ENCODE measurements around the gene ABCA7. TPM values are rescaled to one million over a fixed set of nuclear protein-coding genes. Genes with fewer than 3 reads are reported as not detected.
A peak's percentile ranks its signal among the peaks of the same experiment; 100 is the strongest.

The ABCA7 gene
- total and polyA plus RNA-seq, 2 of the 13 experiments (the other 11 are each of a cell fraction or from before 2014, with no cell fraction given) = 4.4 to 32.4 TPM

DNA sequence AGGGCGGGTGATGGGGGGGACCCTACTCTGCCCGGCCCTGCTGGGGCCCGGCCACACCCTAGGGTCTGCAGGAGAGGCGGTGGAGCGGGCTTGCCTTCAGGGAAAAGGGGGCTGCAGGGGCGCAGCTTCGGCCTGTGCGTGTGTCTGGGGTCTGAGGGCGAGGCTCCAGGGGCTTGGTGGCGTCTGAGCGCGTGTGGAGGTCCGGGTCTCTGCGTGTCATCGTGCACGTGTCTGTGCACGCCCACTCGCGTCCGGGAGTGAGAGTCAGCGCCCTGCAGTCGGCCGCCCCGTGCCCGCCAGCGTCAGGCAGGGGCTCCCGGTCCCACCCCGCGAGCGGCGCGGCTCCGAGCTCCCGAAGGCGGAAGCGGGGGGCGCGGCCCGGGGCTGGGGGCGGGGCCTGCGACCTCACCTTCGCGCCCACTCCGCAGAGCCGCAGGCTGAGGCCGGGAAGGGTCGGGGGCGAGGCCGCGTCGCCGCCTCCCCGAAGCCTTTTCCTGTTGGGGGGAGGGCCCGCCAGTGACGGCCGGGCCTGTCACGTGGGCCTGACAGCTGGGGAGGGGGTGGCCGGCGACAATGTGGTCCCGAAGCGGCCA, 26.9 kb downstream of the ABCA7 start, which contains the start of gene ARHGAP45:
Gene ARHGAP45 (plus strand): TSS at position 420 of the 593 bp plus-strand sequence. CDS start 239 bp downstream, outside the sequence.
- POLR2A ChIA-PET = interaction anchor here (0.6 to 2.7 kb wide), 14 partner anchors 9 to 202 kb away, joined by 3 to 9 read pairs (median 4); partner anchors contain the start of genes CIRBP, CNN2, GPX4 and RNU6-2
- ATAC-seq (peak; percentile 30), FAIRE-seq (no peak), DNase-seq (ENCODE audit: low spot score) (no peak)
- peak within 1 kb of the TSS; percentile 54; the same call in 1 of the 2 replicates for H3K9ac ChIP-seq (ENCODE audit: insufficient read depth, low read depth, low read length)
- peaks cover 37% of the 10 kb centered on the region for H3K4me1 ChIP-seq (ENCODE audit: insufficient read depth, low read length)
- no TSS peak for BruUV-seq (replicated peaks)
- peak within 1 kb of the TSS; percentile 71 to 78 (median 77) for H3K4me3 ChIP-seq (replicated peaks in 1 of 3; ENCODE audit: insufficient read depth in 1 of 3, low read depth in 2 of 3, low read length in 3 of 3)
- H3K36me3 ChIP-seq (replicated peaks in 1 of 2; ENCODE audit: control insufficient read depth in 1 of 2, insufficient read depth in 2 of 2, low read length in 2 of 2) = no peaks in the 10 kb centered on the region
- CTCF ChIA-PET (ENCODE audit: low intra/inter-chr PET ratio, low total read pairs) = no interaction called here
- in situ Hi-C loops (cut with HindIII; ENCODE audit: extremely low pct_ligation_motif_present, low pct_unique_long_range_greater_than_20kb) (loop anchor here (5.0 kb wide), 1 partner anchor 35 kb away; the partner anchor contains the start of gene GPX4), intact Hi-C loops (cut with micrococcal nuclease; ENCODE audit: unreplicated experiment) (no loop called here)
- H3K27ac ChIP-seq (ENCODE audit: extremely low read length, insufficient read depth, low read length) = no peak within 1 kb of the TSS
- no peaks in the 10 kb centered on the region for H3K27me3 ChIP-seq (ENCODE audit: control insufficient read depth in 1 of 2, insufficient read depth in 2 of 2, low read length in 2 of 2)
- no peak within 1 kb of the TSS for H2AFZ ChIP-seq (ENCODE audit: low read length)
- H3K9me3 ChIP-seq (ENCODE audit: low read length) = no peaks in the 10 kb centered on the region
- H3K4me2 ChIP-seq (ENCODE audit: low read depth, low read length) = peak within 1 kb of the TSS; percentile 86
- no peaks in the 10 kb centered on the region for H3K79me2 ChIP-seq (ENCODE audit: insufficient read depth, low read length)
- 0% methylated on average over 3 of the region's 61 CpGs for WGBS (ENCODE audit: low lambda C conversion rate)
- no peaks in the 10 kb centered on the region for H4K20me1 ChIP-seq (ENCODE audit: insufficient read depth, low read length)
- TF ChIP-seq SAP130 (CRISPR knock-in tag; IDR thresholded peaks at IDR 0.05; ENCODE audit: low read depth) = peak; percentile 70
- TF ChIP-seq, protein P1, sequence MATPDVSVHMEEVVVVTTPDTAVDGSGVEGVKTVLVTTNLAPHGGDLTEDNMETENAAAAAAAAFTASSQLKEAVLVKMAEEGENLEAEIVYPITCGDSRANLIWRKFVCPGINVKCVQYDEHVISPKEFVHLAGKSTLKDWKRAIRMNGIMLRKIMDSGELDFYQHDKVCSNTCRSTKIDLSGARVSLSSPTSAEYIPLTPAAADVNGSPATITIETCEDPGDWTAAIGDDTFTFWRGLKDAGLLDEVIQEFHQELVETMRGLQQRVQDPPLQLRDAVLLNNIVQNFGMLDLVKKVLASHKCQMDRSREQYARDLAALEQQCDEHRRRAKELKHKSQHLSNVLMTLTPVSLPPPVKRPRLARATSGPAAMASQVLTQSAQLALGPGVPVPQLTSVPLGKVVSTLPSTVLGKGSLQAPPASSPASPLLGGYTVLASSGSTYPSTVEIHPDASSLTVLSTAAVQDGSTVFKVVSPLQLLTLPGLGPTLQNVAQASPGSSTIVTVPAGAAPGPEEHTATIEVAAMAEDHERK (CRISPR knock-in tag; IDR thresholded peaks at IDR 0.05; ENCODE audit: low read depth) = no peak
- TF ChIP-seq, protein P2, sequence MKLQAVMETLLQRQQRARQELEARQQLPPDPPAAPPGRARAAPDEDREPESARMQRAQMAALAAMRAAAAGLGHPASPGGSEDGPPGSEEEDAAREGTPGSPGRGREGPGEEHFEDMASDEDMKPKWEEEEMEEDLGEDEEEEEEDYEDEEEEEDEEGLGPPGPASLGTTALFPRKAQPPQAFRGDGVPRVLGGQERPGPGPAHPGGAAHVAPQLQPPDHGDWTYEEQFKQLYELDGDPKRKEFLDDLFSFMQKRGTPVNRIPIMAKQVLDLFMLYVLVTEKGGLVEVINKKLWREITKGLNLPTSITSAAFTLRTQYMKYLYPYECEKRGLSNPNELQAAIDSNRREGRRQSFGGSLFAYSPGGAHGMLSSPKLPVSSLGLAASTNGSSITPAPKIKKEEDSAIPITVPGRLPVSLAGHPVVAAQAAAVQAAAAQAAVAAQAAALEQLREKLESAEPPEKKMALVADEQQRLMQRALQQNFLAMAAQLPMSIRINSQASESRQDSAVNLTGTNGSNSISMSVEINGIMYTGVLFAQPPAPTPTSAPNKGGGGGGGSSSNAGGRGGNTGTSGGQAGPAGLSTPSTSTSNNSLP (IDR thresholded peaks at IDR 0.05; ENCODE audit: low read depth, low read length) = no peak
- 0 out of 2 replicates have a peak, but pooled peaks have one; percentile 69 for TF ChIP-seq ZNF543 (CRISPR knock-in tag; IDR thresholded peaks at IDR 0.05)
- TF ChIP-seq, protein P3, sequence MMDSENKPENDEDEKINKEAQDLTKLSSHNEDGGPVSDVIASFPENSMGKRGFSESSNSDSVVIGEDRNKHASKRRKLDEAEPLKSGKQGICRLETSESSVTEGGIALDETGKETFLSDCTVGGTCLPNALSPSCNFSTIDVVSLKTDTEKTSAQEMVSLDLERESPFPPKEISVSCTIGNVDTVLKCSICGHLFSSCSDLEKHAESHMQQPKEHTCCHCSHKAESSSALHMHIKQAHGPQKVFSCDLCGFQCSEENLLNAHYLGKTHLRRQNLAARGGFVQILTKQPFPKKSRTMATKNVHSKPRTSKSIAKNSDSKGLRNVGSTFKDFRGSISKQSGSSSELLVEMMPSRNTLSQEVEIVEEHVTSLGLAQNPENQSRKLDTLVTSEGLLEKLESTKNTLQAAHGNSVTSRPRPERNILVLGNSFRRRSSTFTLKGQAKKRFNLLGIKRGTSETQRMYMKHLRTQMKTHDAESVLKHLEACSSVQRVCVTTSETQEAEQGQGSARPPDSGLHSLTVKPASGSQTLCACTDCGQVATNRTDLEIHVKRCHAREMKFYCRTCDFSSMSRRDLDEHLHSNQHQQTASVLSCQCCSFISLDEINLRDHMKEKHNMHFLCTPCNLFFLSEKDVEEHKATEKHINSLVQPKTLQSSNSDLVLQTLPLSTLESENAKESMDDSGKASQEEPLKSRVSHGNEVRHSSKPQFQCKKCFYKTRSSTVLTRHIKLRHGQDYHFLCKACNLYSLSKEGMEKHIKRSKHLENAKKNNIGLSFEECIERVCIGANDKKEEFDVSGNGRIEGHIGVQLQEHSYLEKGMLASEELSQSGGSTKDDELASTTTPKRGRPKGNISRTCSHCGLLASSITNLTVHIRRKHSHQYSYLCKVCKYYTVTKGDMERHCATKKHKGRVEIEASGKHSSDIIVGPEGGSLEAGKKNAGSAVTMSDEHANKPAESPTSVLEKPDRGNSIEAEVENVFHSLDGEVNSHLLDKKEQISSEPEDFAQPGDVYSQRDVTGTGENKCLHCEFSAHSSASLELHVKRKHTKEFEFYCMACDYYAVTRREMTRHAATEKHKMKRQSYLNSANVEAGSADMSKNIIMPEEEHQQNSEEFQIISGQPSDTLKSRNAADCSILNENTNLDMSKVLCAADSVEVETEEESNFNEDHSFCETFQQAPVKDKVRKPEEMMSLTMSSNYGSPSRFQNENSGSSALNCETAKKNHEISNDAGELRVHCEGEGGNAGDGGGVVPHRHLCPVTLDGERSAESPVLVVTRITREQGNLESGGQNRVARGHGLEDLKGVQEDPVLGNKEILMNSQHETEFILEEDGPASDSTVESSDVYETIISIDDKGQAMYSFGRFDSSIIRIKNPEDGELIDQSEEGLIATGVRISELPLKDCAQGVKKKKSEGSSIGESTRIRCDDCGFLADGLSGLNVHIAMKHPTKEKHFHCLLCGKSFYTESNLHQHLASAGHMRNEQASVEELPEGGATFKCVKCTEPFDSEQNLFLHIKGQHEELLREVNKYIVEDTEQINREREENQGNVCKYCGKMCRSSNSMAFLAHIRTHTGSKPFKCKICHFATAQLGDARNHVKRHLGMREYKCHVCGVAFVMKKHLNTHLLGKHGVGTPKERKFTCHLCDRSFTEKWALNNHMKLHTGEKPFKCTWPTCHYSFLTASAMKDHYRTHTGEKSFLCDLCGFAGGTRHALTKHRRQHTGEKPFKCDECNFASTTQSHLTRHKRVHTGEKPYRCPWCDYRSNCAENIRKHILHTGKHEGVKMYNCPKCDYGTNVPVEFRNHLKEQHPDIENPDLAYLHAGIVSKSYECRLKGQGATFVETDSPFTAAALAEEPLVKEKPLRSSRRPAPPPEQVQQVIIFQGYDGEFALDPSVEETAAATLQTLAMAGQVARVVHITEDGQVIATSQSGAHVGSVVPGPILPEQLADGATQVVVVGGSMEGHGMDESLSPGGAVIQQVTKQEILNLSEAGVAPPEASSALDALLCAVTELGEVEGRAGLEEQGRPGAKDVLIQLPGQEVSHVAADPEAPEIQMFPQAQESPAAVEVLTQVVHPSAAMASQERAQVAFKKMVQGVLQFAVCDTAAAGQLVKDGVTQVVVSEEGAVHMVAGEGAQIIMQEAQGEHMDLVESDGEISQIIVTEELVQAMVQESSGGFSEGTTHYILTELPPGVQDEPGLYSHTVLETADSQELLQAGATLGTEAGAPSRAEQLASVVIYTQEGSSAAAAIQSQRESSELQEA (CRISPR knock-in tag; IDR thresholded peaks at IDR 0.05; ENCODE audit: not compliant biosample characterization) = no peak
- TF ChIP-seq, protein P4, sequence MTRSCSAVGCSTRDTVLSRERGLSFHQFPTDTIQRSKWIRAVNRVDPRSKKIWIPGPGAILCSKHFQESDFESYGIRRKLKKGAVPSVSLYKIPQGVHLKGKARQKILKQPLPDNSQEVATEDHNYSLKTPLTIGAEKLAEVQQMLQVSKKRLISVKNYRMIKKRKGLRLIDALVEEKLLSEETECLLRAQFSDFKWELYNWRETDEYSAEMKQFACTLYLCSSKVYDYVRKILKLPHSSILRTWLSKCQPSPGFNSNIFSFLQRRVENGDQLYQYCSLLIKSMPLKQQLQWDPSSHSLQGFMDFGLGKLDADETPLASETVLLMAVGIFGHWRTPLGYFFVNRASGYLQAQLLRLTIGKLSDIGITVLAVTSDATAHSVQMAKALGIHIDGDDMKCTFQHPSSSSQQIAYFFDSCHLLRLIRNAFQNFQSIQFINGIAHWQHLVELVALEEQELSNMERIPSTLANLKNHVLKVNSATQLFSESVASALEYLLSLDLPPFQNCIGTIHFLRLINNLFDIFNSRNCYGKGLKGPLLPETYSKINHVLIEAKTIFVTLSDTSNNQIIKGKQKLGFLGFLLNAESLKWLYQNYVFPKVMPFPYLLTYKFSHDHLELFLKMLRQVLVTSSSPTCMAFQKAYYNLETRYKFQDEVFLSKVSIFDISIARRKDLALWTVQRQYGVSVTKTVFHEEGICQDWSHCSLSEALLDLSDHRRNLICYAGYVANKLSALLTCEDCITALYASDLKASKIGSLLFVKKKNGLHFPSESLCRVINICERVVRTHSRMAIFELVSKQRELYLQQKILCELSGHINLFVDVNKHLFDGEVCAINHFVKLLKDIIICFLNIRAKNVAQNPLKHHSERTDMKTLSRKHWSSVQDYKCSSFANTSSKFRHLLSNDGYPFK (CRISPR knock-in tag; IDR thresholded peaks at IDR 0.05; ENCODE audit: borderline replicate concordance) = peak; percentile 21; the same call in 1 of the 2 replicates

Measured in HepG2 (cell line).